GM19438 (cell line): Measurements from ENCODE around the gene LRCH2.
"Not testable (repeated sequence)": the region's sequence is repeated elsewhere in the genome, so short reads cannot be mapped to it uniquely, and the experiment has no call there.

Experiments used
- ATAC-seq: cut with Tn5 transposase; IDR thresholded peaks from one replicate; pipeline ENCODE4 v1.9.1; 2021; ENCODE audit warnings: low read depth; ENCODE audit not compliant: unreplicated experiment

LRCH2 gene, protein sequence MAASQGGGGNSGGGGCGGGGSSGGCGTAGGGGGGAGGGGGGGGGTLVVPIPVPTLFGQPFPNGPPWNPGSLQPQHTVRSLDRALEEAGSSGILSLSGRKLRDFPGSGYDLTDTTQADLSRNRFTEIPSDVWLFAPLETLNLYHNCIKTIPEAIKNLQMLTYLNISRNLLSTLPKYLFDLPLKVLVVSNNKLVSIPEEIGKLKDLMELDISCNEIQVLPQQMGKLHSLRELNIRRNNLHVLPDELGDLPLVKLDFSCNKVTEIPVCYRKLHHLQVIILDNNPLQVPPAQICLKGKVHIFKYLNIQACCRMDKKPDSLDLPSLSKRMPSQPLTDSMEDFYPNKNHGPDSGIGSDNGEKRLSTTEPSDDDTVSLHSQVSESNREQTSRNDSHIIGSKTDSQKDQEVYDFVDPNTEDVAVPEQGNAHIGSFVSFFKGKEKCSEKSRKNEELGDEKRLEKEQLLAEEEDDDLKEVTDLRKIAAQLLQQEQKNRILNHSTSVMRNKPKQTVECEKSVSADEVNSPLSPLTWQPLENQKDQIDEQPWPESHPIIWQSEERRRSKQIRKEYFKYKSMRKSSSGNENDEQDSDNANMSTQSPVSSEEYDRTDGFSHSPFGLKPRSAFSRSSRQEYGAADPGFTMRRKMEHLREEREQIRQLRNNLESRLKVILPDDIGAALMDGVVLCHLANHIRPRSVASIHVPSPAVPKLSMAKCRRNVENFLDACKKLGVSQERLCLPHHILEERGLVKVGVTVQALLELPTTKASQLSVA

DNA sequence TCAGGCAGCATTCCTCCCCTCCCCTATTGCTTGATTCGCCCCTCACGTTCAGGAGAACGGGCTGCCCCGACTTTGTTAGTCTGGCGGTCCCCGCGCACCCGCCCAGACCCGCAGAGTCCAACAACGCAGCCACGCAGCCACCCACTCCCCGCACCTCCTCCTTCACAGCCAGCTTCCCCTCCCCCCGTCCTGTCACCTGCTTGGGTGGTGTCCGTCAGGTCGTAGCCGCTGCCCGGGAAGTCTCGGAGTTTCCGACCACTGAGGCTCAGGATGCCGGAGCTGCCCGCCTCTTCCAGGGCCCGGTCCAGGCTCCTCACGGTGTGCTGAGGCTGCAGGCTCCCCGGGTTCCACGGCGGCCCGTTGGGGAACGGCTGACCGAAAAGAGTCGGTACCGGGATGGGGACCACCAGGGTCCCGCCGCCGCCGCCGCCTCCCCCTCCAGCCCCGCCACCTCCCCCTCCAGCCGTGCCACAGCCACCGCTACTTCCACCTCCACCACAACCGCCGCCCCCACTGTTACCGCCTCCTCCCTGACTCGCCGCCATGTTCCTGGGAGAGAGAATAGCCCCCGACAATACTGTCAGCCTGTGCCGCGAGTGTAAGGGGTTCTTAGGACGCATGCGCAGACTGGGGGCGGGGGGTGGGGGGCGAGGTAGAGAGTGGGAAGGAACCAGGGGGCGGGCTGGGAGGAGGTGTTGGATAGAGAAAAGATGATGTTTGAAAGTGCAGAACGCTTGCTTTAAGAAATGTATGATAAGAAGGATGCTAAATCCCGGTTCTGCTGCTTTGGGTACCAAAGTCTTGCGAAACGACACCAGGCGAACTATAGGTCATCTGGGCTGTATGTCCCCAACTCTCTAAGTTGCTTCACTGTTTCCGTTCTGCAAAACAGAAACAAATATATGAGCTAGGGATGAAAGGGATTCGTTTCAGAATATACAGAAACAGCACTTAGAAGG, at the start of gene LRCH2:
Gene LRCH2, minus strand, starts transcription at position 600 of the 959 bp plus-strand sequence. Its CDS starts 55 bp downstream, at position 545.
- ATAC-seq = no peak

DNA sequence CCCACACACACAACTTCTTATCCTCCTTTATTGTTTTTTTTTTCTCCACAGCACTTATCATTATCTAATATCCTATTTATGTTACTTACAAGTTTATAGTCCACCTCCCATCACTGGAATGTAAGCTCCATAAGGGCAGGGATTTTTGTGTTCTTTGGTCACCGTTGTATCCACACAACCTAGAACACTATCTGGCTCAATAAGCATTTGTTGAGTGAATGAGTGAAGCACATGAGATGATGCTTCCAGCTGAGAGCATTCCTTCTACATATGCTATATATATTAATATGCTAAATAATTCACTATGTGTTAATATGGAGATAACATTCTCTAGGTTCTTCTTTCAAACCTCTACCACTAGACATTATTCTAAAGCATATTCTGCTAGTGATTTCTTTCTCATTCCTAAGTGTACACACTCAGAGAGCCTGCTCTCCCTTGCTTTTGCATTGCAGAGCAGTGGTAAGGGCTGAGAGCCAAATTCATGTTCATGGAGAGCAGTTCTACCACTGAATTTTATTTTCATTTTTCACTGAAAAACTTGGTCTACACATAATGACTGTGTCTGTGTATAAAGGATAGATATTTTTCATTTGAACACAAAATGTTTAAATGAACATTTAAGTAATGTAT, 35.3 kb upstream of the LRCH2 start:
- no peak for ATAC-seq

DNA sequence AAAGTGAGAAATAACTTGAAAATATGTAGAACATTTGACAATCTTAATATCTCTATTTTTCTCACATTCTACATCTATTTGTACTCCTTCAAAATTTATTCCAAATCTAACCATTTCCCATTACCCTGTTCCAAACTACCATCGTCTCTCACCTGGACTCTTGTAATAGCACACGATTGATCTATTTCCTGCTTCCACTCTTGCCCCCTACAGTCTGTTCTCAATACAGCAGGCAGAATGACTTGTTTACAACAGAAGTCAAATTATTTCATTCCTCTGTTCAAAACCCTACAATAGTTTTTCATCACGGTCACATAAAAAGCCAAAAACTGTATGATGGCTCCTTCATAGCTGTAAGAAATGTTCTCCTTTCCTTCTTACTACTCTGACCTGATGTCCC, 34.5 kb upstream of the LRCH2 start:
- no peak for ATAC-seq

DNA sequence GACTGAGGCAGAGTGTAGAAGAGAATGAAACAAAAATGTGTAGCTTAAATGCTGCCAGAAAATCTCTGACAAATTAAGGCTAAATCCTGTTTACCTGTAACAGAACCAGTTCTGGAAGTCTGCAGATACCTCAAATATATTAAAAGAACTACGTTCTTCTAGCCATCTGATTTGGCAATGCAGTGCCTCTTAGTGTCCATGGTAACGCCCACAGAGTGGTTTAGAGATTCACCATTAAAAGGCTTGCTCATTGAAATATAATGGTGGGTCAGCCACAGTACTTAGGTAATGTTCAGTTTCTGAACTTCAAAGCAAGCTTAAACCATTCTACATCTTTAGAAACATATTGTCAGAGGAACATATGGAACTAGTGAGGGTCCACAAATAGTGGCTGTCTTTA, 32.4 kb upstream of the LRCH2 start:
- no peak for ATAC-seq

DNA sequence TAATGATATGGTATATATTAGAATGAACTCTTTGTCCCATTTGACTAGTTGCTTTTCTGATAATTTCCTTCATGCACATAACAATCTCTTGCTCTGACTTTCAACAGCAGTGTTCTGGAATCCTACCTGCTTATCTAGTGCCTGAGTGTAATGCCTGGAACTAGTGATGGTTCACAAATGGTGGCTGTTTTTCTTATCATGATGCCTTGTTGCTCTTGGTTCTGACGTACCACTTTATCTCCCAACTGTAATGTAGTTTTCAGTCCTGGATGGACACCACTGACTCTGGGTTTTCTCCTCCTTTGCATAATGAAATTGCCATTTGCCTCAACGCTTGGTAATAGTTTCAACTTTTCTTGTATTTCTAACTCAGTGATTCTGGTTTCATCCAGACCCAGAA, 30.1 kb upstream of the LRCH2 start:
- no peak for ATAC-seq

DNA sequence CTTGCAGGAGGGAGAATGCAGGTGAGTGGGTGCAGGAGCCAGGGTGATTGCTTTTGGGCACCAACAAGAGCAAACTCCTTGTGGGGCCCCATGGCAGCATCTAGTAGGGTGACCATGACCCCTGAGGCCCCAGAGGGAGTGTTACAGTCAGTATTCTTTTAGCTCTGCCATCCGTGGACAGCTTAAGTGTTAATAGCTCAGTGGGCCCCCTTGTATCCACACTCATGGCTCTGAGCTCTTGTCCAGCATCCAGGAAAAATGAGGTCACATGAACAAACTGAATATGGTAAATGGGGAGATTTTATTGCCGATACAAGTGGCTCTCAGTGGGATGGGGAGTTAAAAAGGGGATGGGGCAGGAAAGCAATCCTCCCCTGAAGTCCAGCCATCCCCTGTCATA, 27.3 kb upstream of the LRCH2 start:
- no peak for ATAC-seq

DNA sequence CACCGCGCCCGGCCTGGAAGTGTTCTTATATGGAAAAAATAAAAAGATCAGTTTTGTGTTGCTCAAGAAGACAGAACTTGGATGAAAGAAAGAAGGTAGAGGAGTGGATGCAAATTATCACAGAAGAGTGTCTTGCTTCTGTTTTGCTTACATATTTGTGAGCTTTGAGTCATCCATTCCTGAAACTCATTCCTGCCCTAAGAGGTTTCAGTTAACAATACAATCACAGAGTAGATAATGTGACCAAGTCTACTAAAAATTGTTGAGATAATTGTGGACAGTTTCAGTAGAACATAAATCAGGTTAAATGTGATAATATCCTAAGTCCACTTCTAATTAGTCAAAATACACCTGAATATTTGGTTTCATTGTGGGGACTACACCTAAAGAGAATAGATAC, 26.4 kb upstream of the LRCH2 start:
- no peak for ATAC-seq

DNA sequence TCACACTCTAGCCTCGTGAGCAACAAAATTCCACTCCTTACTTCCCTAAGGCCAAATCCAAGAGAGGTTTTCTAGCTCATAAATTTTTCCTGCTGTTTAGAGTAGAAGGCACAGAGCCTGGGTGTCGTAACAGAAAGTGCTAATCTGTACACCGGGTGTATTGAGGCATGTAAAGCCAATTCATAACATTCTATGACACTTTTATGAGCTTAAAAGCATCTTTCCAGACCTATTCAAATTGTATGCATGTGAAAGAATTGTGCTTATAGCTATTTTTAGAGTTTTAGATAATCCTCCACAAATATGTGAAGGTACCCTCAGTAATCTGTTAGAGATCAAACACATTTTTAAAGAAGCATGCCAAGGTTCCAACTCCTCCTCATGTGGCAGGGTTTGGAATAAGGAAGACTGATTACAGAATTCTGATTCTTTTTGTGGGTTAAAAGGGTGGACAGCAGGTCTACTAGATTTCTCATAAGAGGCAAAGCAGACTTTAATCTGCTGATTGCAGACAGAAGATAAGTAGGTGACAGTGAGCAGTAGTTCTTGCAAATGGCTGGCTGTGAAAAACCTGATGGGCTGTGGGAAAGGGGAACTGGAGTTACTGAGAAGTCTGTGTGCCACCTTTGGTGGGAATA, 25.5 kb upstream of the LRCH2 start:
- ATAC-seq = no peak

DNA sequence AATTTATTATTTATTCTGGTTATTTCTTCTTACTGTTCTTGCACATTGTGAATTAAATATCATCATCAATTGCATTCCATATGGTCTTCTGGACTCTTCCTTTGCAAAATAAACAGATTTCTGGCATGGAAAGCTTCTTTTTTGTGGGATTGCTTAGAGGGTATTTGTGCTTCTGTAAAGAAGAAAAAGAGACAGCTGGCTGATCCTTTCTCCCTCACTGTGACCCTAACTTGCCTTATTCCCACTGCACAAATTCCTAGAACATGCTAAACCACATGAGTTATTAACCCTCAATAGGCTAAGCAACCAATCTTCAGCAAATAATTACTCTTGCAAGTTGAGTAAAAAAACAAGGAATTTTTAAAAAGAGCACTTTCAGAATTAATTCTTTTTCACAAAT, 23.8 kb upstream of the LRCH2 start:
- no peak for ATAC-seq

DNA sequence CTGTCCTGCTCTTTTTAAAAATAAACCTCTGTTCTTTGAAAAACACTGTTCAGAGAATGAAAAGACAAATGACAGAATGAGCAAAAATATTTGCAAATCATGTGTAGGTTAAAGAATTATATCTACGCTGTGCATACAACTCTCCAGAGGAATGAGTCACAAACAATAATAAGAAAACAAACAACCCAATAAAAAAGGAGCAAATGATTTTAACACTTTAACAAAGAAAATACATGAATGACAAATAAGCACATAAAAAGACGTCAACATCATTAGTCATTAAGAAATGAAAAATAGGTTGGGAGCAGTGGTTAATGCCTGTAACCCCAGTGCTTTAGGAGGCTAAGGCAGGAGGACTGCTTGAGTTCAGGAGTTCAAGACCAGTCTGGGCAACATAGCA, 21.1 kb upstream of the LRCH2 start:
- no peak for ATAC-seq

DNA sequence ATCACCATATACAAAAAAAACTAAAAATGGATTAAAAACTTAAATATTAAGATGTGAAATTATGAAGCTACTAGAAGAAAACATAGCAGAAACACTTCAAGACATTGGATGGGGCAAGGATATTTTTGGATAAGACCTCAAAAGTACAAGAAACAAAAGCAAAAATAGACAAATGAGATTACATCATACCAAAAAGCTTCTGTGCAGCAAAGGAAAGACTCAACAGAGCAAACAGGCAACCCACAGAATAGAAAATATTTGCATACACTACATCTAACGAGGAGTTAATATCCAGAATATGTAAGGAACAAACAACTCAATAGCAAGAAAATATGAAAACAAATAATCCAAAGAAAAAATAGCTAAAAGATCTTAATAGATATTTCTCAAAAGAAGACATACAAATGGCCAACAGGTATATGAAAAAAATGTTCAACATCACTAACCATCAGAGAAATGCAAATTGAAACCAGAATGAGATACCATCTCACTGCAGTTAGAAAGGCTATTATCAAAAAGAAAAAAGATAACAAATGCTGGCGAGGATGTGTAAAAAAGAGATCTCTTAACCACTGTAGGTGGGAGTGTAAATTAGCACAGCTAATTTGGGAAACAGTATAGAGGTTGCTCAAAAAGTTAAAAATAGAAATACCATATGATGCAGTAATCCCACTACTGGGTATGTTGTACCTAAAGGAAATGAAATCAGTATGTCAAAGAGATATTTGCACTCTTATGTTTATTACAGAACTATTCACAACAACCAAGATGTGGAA, 17.8 kb upstream of the LRCH2 start:
- ATAC-seq = no peak

DNA sequence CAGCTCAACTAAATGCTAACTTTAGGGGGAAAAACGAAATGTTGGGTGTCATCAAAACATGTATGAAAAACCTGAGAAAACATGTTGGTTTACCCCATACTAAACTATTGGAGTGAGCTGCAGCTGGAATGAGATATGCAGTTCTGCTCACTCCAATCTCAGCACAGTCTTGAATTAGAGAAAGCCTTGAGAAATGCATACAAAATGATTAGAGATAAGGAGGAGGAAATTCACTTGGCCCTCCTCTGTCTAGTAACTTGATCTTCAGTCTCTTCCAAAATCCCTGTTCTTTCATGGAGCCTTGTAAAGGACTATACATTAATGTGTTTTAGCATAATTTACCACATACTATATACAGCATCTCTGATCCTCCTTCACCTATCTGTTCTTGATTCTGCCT, 3.2 kb upstream of the LRCH2 start:
- ATAC-seq = no peak

DNA sequence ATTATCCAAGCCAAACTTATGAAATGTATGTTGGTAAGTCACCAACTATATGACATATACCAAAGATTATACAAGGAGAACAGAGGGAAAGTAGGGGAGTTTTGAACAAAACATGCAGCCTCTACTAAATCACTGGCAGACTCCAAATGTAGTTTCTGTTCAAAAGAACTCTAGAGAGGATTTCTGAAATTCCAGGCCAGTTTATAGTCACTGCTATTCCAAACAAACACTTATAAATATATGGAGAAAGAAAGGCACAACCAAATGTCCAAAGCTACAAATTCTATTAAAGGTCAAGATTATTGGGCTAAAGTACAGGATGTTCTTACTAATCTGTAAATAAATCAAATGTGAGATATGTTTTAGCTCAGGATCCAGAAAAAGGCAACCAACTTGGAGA, 2.7 kb upstream of the LRCH2 start:
- no peak for ATAC-seq

DNA sequence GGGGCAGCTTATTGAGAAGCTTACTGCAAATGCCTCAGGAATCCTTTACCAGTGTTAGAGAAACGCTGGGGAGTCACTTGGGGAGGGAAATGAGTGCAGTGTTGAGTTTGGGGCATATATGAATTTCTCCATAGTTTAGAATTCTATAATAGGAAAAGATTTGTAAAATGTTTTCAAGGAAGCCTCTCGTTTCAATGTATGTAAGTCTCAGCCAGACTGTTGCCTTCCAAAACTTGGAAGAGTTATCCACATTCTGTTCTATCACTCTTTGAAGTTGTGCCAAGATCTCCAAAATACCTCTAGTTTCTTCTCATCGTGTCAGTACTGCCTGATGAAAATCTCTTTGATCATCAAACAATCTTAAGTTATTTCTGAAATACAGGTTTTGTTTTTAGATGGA, 565 bp upstream of the LRCH2 start:
- no peak for ATAC-seq

DNA sequence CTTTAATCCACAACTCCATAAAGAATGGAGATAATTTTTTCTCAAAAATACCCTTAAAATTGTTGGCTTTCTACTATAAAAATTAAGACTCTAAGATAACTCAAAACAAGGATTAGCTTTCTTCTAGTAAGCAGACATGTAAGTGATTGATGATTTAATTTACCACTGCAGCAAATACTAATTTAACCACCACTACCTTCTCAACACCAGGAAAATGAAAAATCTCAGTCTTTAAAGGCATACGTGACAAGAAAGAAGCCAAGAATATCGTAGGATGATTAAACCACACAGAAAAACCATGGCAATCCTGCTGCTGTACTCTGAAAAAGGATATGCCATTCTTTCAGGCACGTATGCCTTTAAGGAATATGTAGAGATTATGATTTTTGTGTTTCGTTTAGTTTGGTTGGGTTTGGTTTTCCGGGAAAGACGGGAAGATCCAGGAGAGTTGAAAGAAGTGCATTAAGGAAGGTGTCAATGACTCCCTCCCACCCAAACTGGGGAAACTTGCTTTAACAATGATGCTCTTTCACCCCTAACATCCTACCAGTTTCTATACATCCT, 881 bp downstream of the LRCH2 start:
- ATAC-seq = no peak

DNA sequence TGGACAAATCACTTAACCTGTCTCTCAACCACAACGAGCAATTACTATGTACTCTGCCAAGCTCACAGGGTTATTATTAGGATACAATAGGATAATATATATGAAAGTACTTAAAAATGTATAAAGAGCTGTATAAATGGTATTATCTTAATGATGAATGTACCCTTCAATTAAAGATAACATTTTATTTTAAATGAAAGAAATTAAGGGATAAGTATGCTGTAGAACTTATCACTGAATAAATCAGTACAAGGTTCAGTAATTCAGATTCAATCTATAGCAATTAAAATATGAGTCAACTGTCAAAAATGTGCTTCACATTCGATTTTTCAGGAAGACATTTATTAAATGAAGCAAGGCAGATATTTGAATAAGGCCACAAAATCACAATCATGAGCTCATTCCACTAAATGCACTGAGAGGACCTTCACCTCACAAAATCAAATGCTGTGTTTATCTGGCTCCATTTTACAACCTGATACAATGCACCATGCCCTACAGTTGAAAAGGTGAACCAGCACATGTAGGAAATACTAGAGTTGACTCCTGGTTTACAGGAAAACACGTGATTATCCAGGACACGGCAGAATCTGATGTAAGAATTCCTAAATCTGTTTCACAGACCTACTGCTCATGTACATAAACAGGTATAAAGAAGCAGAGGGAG, 4.4 kb downstream of the LRCH2 start:
- no peak for ATAC-seq

DNA sequence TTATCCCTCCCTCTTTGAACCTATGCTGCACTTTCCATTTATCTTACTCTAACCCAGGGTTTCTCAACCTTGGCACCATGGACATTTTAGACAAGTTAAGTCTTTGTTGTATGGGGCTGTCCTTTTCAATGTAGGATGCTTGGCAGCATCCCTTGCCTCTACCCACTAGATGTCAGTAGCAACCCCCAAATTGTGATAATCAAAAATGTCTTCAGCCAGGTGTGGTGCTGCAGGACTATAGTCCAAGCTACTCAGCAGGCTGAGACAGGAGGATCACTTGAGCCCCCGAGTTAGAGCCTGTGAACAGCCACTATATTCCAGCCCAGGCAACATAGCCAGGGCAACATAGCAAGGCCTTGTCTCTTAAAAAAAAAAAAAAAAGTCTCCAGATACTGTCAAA, 7.0 kb downstream of the LRCH2 start:
- no peak for ATAC-seq

DNA sequence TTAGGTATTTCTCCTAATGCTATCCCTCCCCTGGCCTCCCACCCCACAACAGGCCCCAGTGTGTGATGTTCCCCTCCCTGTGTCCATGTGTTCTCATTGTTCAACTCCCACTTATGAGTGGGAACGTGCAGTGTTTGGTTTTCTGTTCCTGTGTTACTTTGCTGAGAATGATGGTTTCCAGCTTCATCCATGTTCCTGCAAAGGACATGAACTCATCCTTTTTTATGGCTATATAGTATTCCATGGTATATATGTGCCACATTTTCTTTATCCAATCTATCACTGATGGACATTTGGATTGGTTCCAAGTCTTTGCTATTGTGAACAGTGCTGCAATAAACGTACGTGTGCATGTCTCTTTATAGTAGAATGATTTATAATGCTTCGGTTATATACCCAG, 16.6 kb downstream of the LRCH2 start:
- ATAC-seq = not testable (repeated sequence)
